Activated CD4-positive, alpha-beta T cell treated with anti-CD3 and anti-CD28 coated beads, Interleukin-2, Interleukin-4, amounts not matched to agents 100 ng/mL and 50 ng/mL, durations not matched to agents 16 hours and 8 hours (primary cell): ENCODE measurements around the gene SLC9A2.

Experiments
- DNase-seq: peaks from one replicate; pipeline ENCODE4 v3.0.0-alpha.2; 2020; ENCODE audit warnings: low spot score

Gene SLC9A2

DNA sequence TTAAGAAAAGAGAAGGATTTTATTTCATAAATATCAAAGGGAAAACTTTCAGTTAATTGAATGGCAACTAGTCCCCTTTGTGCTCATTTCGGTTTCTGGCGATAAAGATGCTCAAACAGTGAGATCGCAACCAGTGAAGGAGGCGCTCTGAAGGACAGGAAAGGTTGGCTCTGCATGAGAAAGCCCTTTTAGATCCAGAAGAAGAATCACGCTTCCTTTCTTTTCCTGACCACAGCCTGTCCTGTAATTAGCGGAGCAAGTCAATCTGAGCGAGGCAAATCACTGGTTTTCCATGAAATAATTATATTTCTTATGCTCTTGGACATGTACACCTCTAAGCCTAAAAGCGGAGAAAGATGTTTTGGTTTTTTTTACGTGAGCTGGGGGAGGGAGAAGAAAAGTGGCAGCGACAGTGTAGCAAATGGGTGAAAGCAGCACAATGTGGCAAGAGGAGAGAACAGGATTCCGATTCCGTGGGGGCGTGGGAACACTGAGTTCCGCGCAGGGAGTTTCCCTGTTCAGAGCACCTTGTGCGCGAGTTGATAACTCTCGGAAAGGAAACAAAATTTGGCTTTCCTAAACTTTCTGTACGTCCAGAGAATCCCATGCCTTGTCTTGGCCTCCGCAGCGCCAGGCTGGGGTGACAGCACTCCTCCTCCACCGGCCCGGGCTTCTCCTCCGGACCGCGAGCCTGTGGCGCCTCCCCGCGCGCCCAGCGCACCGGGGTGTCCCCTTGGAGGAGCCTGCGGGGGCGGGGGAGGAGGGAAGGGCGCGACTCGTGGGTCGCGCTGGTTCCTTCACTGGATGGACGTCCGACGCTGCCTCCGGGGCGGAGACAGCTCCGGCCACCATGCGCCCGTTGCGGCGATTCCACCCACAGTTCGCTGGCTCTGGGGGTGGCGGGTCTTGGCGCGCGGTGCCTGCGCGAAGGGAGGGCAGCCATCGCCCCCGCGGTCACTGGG lies 620 bp upstream of the SLC9A2 start:
- no peak for DNase-seq

GRCh38 chr2:102620332-102620731 lies 979 bp downstream of the SLC9A2 start:
- no peak for DNase-seq

DNA sequence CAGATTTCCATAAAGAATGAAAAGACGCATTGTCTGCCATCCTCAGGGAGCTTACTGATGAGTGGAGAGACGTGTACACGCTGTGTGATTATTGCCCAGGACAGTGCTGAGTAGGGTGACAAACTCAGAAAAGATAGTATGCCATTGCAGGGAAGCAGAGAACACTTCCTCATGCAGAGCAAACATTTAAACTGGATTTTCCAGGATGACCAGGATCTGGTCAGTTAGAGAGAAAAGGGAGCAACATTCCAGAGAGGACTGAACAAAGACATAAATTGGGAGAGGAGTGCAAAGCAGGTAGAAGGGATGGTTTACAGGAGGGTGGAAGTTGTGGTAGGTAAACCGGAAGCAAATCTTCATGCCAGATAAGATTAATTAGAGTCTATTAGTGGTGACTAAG lies 2.3 kb downstream of the SLC9A2 start:
- DNase-seq = no peak

GRCh38 chr2:102622646-102623045 lies 3.3 kb downstream of the SLC9A2 start:
- DNase-seq = no peak

GRCh38 chr2:102630458-102630857 lies 11.1 kb downstream of the SLC9A2 start:
- DNase-seq = no peak

GRCh38 chr2:102632380-102633175 lies 13.2 kb downstream of the SLC9A2 start:
- no peak for DNase-seq

- no peak for DNase-seq
Measured at GRCh38 chr2:102634831-102635241, 15.5 kb downstream of the SLC9A2 start.

- DNase-seq = no peak
Measured at GRCh38 chr2:102635317-102635716, 16.0 kb downstream of the SLC9A2 start.

GRCh38 chr2:102636283-102636907 lies 17.0 kb downstream of the SLC9A2 start:
- DNase-seq = no peak

- no peak for DNase-seq
Measured at GRCh38 chr2:102637358-102637757, 18.0 kb downstream of the SLC9A2 start.

GRCh38 chr2:102639429-102639828 lies 20.1 kb downstream of the SLC9A2 start:
- DNase-seq = no peak

GRCh38 chr2:102652126-102652525 lies 32.8 kb downstream of the SLC9A2 start:
- DNase-seq = no peak

- peak; percentile 2 for DNase-seq
Measured at GRCh38 chr2:102657770-102658169, 38.4 kb downstream of the SLC9A2 start.

DNA sequence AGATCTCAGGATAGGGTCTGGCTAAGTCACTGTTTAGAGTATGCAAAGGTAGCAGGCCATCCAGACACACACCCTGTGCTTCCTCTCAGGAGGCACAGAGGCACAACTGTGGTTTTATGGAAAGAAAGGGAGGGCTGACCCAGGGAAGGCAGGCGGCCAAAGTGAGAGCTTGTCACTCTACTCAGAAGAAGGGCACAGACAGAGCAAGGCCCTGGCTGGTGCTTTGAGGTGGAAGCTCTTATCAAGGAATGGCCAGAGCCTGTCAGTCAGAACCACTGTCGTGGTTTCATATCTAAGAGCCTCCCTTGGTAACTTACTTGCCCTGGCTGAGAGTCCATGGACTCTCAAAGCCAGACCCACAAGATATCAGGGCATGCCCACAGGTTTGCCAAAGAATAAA lies 40.7 kb downstream of the SLC9A2 start:
- no peak for DNase-seq

- DNase-seq = no peak
Measured at GRCh38 chr2:102660574-102660973, 41.2 kb downstream of the SLC9A2 start.

DNA sequence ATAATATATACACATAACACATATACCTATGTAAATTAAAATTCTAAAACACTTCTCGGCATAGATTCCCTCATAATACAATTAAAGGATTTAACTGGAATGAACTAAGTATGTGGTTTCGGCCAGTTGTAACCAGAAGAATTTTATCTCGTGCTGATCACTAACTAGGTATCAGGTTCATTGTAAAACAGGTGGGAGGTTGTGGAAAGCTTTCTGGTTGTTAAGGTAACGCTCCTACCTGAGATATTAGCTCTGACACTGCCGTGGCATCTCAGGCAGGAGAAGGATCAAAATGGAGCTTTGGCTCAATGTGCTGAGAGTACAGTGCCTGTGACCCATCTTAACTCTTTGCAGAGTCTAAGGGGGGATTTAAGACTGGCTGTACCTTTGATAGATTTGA lies 42.5 kb downstream of the SLC9A2 start:
- DNase-seq = no peak

DNA sequence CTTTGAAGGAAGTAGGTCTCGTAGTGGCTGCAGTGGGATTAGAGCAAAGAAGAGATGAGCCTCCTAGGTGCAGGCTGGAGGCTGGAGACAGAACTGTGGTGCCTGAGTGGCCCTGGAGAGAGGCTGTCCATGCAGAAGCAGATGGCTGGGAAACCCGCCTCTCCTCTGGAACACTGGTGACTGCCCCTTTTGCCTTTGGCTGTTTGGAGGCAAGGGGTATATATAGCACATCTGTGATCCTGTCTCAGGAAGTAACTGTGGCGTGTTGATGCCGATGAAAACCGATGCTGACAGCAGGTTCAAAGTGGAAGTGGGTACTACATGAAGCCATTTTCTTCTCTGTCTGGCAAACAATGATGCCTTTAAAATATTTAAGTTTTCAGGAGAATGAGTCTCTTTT lies 43.5 kb downstream of the SLC9A2 start:
- no peak for DNase-seq

GRCh38 chr2:102663381-102663780 lies 44.0 kb downstream of the SLC9A2 start:
- no peak for DNase-seq

- peak; percentile 25 for DNase-seq
Measured at GRCh38 chr2:102664471-102664909, 45.1 kb downstream of the SLC9A2 start.

DNA sequence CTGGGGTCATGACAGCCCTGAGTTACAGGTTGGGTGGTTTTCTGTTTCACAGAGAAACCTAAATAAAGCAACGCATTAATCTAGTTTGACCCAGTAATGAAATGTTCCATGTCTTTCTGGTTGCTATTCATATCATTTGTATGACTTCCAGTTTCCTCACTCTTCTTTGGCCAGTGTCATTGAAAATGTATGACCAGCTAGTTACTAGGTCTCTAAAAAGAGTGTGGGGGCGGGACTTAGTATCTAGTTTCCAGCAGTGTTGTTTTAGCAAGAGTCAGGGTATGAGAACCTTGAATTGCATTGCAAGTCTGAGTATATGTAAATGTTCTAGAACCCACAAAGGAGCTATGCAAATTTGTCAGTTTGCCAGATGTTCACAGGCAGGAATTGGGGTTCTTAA lies 47.7 kb downstream of the SLC9A2 start:
- no peak for DNase-seq

DNA sequence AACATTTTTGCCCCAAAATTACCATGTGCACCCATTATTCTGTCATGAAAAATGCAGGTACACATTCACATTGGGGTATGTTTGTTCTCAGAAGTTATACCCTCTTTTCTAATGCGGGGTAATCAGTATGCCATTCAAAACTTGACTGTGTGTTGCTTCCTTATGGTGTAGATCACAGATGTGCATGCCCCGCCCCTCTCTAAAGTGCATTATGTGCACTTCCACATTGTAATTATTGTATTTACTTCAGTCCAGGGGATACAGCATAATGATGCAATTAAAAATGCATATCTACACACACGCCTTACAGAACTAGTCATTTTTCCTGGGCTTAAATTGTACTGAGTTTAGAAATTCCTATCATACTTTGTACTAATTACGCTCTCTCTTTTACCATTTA lies 48.8 kb downstream of the SLC9A2 start:
- no peak for DNase-seq

GRCh38 chr2:102669401-102669800 lies 50.0 kb downstream of the SLC9A2 start:
- DNase-seq = no peak
